Measurements from ENCODE around the gene ACAA2.

DNA sequence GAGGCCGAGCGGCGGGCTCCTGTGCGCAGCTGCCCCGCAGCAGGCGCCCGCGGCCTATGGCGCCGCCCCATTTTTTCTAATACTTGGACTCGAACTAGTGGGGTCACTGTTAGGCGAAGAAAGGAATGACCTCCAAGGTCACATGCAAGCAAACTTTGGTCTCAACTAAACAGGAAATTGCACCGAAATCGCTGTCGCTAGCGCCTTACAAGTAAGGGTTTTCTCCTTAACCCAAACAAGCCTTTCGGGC lies 339 bp downstream of the ACAA2 start:
- TF ChIP-seq CTCF (IDR thresholded peaks at IDR 0.05; ENCODE audit: low read depth, low read length, missing input control) (no peak), TAF1 (conservative IDR thresholded peaks at IDR 0.05) (no peak), SP1 (IDR thresholded peaks at IDR 0.05) (no peak), RAD21 (IDR thresholded peaks at IDR 0.05) (peak in 1 of 2 donors; percentile 7), YY1 (IDR thresholded peaks at IDR 0.05) (peak; percentile 6), RXRA (IDR thresholded peaks at IDR 0.05) (no peak), MAX (IDR thresholded peaks at IDR 0.05) (no peak), JUND (IDR thresholded peaks at IDR 0.05) (no peak)
- TF ChIP-seq, protein P1, sequence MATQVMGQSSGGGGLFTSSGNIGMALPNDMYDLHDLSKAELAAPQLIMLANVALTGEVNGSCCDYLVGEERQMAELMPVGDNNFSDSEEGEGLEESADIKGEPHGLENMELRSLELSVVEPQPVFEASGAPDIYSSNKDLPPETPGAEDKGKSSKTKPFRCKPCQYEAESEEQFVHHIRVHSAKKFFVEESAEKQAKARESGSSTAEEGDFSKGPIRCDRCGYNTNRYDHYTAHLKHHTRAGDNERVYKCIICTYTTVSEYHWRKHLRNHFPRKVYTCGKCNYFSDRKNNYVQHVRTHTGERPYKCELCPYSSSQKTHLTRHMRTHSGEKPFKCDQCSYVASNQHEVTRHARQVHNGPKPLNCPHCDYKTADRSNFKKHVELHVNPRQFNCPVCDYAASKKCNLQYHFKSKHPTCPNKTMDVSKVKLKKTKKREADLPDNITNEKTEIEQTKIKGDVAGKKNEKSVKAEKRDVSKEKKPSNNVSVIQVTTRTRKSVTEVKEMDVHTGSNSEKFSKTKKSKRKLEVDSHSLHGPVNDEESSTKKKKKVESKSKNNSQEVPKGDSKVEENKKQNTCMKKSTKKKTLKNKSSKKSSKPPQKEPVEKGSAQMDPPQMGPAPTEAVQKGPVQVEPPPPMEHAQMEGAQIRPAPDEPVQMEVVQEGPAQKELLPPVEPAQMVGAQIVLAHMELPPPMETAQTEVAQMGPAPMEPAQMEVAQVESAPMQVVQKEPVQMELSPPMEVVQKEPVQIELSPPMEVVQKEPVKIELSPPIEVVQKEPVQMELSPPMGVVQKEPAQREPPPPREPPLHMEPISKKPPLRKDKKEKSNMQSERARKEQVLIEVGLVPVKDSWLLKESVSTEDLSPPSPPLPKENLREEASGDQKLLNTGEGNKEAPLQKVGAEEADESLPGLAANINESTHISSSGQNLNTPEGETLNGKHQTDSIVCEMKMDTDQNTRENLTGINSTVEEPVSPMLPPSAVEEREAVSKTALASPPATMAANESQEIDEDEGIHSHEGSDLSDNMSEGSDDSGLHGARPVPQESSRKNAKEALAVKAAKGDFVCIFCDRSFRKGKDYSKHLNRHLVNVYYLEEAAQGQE (IDR thresholded peaks at IDR 0.05), result no peak
